Activated CD8-positive, alpha-beta memory T cell treated with anti-CD3 and anti-CD28 coated beads, Interleukin-2, amount 50 U/mL, for 1 hour (primary cell): ENCODE measurements around the gene BIK.
A peak's percentile ranks its signal among the peaks of the same experiment; 100 is the strongest.
"Not testable (repeated sequence)": the region's sequence is repeated elsewhere in the genome, so short reads cannot be mapped to it uniquely, and the experiment has no call there.

Experiments used
- DNase-seq: peaks from one replicate; pipeline ENCODE4 v3.0.0-alpha.2; 2020; ENCODE audit errors: extremely low read depth

The BIK gene

DNA sequence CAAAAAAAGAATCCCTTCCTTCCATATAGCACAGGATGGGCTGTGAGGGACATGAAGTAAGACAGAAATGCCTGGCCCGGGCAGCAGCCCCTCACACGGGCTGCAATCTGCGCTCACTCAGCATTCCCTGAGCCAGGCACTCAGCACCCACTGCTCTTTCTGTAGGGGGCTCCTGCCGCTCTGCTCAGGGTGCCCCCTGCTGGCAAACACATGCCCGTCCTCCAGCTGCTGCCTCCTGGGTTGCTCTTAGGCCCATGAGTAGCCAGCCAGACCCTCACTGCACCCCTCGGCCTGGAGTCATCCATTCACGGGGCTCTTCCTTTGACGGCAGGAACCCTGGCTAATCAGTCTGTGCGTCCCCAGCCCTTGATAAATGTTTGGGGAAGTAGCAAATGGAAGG is 25.7 kb downstream of the BIK start:
- DNase-seq = no peak

DNA sequence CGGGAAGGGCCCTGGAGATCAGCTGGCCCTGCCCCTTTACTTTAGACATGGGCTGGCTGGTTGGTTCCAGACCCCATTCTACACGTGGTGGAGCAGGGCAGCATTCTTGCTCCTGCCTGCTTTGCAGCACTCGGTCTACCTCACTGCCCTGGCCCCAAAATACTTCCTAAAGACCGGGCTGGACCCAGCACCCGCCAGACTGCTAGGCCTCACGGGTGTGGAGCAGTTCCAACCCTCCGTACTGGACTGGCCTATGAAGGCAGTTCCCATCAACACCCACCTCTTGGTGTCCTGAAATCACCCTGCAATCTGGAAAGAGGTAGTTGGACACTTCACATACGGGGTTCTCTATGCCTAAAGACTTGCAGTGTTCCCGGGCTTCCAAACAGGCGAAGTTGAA is 26.3 kb downstream of the BIK start:
- no peak for DNase-seq

DNA sequence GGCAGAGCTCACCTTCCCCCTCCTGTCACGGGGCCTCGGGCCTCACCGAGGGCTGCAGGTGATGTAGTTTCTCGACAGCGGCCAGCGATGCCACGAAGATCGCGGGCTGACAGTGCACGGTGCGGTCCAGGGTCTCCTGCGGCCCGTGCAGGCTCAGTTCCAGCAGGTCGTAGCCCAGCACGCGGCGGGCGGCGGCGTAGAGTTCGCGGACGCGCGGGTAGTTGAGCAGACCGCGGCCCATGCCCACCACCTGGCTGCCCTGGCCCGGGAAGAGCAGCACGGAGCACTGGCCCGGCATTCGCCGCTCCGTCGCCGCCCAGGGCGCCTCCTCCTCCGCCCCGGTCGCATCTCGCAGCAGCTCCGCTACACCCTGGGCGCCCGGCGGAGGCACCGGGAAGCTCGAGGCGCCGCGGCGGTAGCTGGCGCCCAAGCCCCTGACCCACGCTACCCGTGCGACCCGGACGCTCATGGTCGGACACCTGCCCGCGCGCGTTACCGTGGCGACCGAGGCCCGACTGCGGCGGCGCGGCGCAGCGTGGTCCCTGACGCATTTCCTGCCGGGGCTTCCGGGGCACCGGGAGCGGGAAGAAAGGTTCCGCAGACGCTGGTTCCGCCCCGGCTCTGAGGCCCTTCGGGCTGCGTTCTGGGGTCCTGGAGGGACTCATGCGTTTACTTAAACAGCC is 32.5 kb downstream of the BIK start, which contains the start of gene MCAT:
Gene MCAT, minus strand, starts transcription at position 519 of the 683 bp plus-strand sequence. Its CDS starts 50 bp downstream, at position 469.
- DNase-seq = peak; percentile 27

DNA sequence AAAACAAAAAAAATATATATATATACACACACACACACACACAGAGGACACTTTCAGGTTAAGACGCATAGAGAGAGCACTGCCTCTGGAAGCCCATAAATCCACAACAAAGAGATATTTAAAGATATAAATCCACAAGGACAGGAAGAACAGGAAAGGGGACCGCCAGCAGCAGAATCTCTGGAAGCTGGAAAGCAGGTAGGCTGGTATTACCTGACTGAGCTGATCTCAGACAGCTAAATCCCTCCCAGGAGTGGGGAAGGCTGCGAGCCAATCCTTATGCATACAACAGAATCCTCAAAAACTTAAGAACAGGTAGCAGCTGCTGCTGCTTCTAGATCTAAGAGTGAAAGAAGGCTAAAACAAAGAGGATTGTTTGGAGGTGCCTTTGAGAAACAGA is 34.4 kb downstream of the BIK start:
- no peak for DNase-seq

- DNase-seq = not testable (repeated sequence)
These were observed 34.8 kb downstream of the BIK start for GRCh38 chr22:43145371-43145770.

GRCh38 chr22:43146332-43146731 is 35.8 kb downstream of the BIK start:
- DNase-seq = not testable (repeated sequence)

GRCh38 chr22:43147821-43148220 is 37.3 kb downstream of the BIK start:
- no peak for DNase-seq

DNA sequence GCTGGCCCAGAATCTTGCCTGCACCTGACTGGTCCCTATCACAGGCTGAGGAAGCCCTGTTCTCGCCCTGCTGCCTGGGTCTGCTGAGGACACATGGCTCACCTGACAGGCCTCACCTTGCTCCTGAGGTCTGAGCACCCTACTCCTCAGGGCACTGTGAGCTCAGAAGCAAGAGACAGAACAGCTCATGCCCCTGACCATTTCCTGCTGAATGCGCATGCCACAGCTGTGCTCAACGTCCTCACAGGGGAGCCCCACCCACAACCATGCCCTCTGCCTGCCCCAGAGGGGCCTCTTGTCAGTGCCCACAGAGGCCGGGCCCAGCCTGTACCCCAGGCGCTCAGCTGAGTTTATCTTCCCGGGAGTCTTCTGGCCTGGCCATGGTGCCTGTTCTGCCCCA is 38.0 kb downstream of the BIK start:
- no peak for DNase-seq

GRCh38 chr22:43150731-43151206 is 40.2 kb downstream of the BIK start:
- no peak for DNase-seq

DNA sequence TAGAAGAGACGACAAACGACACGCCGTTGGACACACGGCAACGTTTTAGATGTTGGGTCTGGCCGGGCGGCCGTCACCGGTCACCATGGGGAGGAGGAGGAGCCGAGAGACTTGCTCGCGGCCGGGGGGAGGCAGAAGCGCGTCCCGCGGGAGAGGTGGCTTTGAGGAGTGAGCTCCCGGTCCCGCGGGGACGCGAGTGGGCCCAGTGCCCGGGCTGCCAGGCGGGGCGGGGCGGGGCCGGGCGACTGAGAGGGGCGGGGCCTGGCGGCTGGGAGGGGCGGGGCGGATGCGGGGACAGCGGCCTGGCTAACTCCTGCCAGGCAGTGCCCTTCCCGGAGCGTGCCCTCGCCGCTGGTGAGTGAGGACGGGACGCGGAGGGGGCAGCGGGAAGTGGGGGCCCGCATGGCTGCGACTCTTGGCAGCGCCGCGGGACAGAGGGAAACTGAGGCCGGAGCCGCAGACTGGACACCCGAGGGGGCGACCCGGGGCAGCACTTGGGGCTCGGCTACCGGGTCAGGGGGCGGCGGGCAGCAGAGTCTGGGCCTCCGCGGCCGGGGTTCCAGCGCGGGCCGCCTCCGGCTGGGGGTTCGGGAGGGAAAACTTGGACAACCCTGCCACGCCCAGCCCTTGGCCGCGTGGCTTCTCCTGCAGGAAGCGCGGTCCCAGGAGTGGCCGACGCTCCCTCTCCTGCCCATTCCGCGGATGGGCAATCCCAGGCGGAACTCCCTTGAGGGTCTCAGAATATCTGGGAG is 40.9 kb downstream of the BIK start, which contains the start of gene TSPO:
Gene TSPO, plus strand, starts transcription at position 309 of the 752 bp plus-strand sequence. CDS start 7,680 bp downstream, outside the sequence.
- no peak for DNase-seq

- no peak for DNase-seq
These were observed 41.4 kb downstream of the BIK start for GRCh38 chr22:43152003-43152356.

- DNase-seq = no peak
These were observed 42.0 kb downstream of the BIK start for GRCh38 chr22:43152357-43153071.

- DNase-seq = no peak
These were observed 43.3 kb downstream of the BIK start for GRCh38 chr22:43153899-43154298.

- DNase-seq = no peak
These were observed 44.5 kb downstream of the BIK start for GRCh38 chr22:43154887-43155536.

GRCh38 chr22:43155789-43156188 is 45.2 kb downstream of the BIK start:
- DNase-seq = no peak

- no peak for DNase-seq
These were observed 45.9 kb downstream of the BIK start for GRCh38 chr22:43156413-43156812.

DNA sequence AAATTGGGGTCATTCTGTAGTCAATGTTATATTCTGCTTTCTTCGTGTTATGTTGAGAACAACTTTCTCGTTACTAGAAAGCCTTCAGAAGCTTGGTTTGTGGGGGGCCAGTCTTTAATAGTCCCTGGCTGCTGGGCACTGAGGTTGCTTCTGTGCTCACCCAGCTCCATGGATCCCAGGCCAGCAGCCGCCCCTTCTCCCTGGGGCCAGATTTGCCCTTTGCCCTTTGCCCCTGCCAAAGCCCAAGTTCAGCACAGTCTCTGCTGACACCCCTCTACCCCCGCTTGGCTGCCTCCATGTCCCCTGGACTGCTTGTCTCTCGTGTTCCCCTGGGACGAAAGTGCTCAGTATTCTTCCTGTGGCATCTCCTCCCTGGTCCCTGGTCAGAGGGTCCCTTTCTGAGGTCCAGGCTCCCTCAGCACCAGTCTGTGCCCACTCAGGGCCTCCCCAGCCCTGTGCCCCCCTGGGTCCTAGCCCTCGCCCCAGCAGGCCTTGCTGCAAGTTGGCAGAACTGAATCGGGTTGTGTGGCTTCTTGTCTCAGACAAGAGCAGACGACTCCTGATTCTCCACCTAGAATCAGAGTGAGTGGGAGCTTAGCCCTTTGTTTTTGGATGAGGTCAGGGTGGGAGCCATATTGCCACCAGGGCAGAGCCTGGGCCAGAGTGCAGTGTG is 47.5 kb downstream of the BIK start:
- DNase-seq = no peak

DNA sequence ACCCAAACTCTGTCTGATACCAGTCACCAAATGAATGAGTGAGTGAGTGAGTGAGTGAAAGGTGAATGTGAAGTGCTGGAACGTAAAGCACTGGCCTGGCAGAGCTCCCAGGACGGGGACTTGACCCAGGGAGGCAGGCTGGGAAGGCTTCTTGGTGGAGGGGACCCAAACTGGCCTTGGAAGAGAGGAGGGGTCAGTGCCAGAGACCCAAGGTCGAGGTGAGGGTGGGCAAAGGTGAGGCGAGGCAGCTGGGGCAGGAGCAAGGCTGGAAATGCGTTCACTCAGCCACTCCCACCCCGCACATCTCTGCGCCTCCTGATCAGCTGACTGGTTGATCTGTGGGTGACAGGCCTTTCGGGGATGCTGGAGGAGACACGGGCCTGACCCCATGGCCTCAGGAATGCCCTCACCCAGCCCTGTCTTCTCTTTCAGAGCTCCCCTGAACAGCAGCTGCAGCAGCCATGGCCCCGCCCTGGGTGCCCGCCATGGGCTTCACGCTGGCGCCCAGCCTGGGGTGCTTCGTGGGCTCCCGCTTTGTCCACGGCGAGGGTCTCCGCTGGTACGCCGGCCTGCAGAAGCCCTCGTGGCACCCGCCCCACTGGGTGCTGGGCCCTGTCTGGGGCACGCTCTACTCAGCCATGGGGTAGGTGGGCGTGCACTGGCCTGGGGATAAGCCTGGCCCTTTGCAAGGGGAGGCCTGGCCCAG is 48.4 kb downstream of the BIK start:
- no peak for DNase-seq

DNA sequence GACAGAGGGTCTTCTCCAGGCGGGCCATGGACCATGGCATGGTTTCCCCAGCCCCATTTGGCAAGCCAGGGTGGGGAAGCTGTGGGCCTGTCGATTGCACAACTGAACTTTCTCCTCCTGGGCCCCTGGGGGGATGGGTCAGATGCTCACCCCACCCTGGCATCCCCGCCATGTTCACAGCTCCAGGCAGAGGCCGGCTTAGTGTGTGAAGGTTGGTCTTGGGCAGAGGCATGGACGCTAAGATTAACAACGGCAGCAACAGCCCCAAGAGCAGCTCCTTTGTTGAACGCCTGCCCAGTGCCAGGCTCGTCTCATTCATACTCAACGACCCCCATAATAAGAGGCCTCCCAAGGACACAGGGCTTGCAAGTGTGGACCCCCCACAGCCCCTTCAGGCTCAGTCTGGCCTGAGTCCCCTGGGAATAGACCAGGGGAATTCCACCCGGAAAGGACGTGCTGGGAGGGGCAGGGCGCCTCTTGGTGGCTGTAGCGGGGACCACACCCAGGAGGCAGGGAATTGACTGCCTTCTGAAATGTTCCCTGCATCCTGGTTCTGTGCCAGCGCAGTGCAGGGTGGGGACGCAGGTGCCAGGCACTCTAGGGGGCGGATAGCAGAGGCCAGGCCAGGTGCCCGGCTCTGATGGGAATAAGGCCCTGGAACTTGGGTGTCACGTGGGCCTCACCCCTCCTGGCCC is 49.1 kb downstream of the BIK start:
- no peak for DNase-seq

DNA sequence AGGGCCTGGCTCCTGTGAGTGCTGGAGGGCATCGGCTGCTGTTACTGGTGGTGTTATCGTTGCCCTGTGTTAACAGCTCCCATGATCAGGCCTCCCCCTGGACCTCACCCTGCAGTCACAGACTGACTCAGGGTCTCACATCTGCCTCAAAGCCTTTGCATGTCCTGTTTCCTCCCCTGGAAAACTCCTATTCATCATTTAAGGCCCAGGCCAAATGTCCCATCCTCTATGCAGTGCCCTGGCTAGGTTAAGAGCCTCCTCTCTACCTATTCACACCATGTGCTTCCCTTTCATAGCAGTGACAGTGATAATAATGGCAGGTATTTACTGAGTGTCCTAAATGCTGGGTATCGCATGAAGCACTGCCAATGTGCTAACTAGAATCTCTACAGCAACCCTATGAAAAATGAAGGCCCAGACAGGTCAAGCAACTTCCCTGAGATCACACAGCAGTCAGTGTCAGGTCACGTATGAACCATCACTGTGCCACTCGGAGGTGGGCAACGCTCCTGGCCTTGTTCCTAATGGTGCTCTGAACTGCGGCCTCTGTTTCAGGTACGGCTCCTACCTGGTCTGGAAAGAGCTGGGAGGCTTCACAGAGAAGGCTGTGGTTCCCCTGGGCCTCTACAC is 50.1 kb downstream of the BIK start:
- DNase-seq = no peak
